Measurements from ENCODE around the gene NOP14. TPM values are rescaled to one million over a fixed set of nuclear protein-coding genes. Genes with fewer than 3 reads are reported as not detected.

NOP14 gene
- total and polyA plus RNA-seq, 2 donors (not counting 3 experiments of a cell fraction or from before 2014, with no cell fraction given), result 9.5 to 45.2 TPM

DNA sequence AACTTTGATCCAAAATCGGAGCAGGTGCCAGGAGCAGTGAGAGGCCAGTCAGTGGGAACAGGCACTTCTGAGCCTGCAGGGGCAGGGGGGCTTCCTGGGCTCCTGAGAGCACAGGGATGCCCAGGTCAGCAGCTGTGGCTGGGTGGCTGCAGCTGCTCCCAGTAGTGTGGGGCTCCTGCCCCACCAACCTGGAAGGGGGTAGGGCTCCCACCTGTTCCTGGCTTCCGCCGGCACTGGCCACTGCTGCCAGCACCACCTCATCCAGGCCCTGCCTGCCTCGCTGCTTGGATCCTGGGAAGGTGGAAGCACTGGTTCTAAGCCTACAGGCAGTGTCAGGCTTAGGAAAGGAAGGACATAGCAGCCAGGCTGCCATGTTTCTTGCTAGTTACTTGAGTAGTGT, 18.8 kb upstream of the NOP14 start:
- dilution Hi-C loops (cut with MboI; ENCODE audit: extremely low pct_ligation_motif_present, low sequenced_read_pairs) (no loop called here), intact Hi-C loops (cut with micrococcal nuclease) (no loop called here)
- Histone ChIP-seq H4K20me1 (replicated peaks; ENCODE audit: control insufficient read depth, extremely low read depth, insufficient read depth, low read length) (no peaks in the 10 kb centered on the region), H3K79me2 (ENCODE audit: control insufficient read depth, insufficient read depth, low read length) (no peaks in the 10 kb centered on the region), H3K4me3 (replicated peaks in 1 of 3; ENCODE audit: insufficient read depth in 1 of 3, low read depth in 1 of 3, low read length in 3 of 3) (no peak overlapping the region), H3K9me3 (replicated peaks; ENCODE audit: control insufficient read depth, insufficient read depth, low read length) (no peaks in the 10 kb centered on the region), H3K9me1 (replicated peaks; ENCODE audit: control insufficient read depth, extremely low read depth, insufficient read depth, low read length) (no peaks in the 10 kb centered on the region), H3K4me1 (ENCODE audit: control insufficient read depth, extremely low read depth, insufficient read depth, low read length) (no peaks in the 10 kb centered on the region), H2AFZ (ENCODE audit: low read depth, low read length) (no peak overlapping the region), H3K36me3 (ENCODE audit: control insufficient read depth in 2 of 2, extremely low read depth in 1 of 2, insufficient read depth in 2 of 2, low read length in 2 of 2) (no peaks in the 10 kb centered on the region), H3K9ac (replicated peaks; ENCODE audit: extremely low read depth, insufficient read depth, low read length) (no peak overlapping the region), H3K27ac (ENCODE audit: insufficient read depth, low read depth, low read length) (no peak overlapping the region), H3K27me3 (ENCODE audit: control insufficient read depth in 2 of 2, insufficient read depth in 2 of 2, low read length in 2 of 2) (peaks cover 6 to 7% of the 10 kb centered on the region in 2 experiments), H3K4me2 (ENCODE audit: insufficient read depth, low read length) (no peak overlapping the region)
- ChIA-PET CTCF (interaction anchor here (1.7 kb wide), 1 partner anchor 14 kb away, joined by 4 read pairs; no protein-coding TSS in a partner anchor), POLR2A (no interaction called here)
- TF ChIP-seq GATA2 (IDR thresholded peaks at IDR 0.05; ENCODE audit: insufficient read depth, insufficient read length, low read depth, low read length) (no peak), POLR2A (IDR thresholded peaks at IDR 0.05; ENCODE audit: low read depth, low read length) (no peak), EZH2 (IDR thresholded peaks at IDR 0.05; ENCODE audit: borderline replicate concordance, low read depth, low read length, severe bottlenecking) (no peak), JUN (IDR thresholded peaks at IDR 0.05; ENCODE audit: borderline replicate concordance, insufficient read depth, insufficient read length, low read depth) (no peak), POLR2AphosphoS5 (IDR thresholded peaks at IDR 0.05; ENCODE audit: insufficient read depth, low read depth, low read length) (no peak), MYC (IDR thresholded peaks at IDR 0.05; ENCODE audit: low read depth, low read length) (no peak)
- TF ChIP-seq, protein P1, sequence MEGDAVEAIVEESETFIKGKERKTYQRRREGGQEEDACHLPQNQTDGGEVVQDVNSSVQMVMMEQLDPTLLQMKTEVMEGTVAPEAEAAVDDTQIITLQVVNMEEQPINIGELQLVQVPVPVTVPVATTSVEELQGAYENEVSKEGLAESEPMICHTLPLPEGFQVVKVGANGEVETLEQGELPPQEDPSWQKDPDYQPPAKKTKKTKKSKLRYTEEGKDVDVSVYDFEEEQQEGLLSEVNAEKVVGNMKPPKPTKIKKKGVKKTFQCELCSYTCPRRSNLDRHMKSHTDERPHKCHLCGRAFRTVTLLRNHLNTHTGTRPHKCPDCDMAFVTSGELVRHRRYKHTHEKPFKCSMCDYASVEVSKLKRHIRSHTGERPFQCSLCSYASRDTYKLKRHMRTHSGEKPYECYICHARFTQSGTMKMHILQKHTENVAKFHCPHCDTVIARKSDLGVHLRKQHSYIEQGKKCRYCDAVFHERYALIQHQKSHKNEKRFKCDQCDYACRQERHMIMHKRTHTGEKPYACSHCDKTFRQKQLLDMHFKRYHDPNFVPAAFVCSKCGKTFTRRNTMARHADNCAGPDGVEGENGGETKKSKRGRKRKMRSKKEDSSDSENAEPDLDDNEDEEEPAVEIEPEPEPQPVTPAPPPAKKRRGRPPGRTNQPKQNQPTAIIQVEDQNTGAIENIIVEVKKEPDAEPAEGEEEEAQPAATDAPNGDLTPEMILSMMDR (IDR thresholded peaks at IDR 0.05; ENCODE audit: extremely low read depth in 1 of 2, insufficient read depth in 1 of 2, low read depth in 1 of 2, low read length in 2 of 2), result no peak
- FAIRE-seq (no peak), DNase-seq (ENCODE audit: low read depth, low spot score) (no peak)
- no TSS peak for BruUV-seq (replicated peaks)

Data from endothelial cell of umbilical vein (primary cell).